HEK293T (cell line): ENCODE data around the gene TSPAN1.

Experiments used
- CTCF ChIA-PET: fragments of 350-600 bp; formaldehyde crosslinking; extraction: SDS; loops from one replicate; lab custom pipeline; 2021; ENCODE audit warnings: antibody characterized with exemption, inconsistent platforms; lab: Yijun Ruan, JAX
- POLR2A ChIA-PET: fragments of 350-600 bp; formaldehyde crosslinking; extraction: SDS; loops from one replicate; lab custom pipeline; 2020; ENCODE audit warnings: antibody characterized with exemption, inconsistent platforms; lab: Yijun Ruan, JAX
- DNase-seq: peaks from one replicate; pipeline ENCODE4 v3.0.0; 2012; ENCODE audit warnings: mixed read lengths; ENCODE audit errors: extremely low spot score
- ARNT ChIP-seq: fragments of 450-650 bp; IDR thresholded peaks from 2 replicates; pipeline ENCODE4 v1.6.1; 2017; ENCODE audit warnings: mild to moderate bottlenecking
- BHLHE40 ChIP-seq: fragments of 450-650 bp; IDR thresholded peaks from 2 replicates; pipeline ENCODE4 v1.6.1; 2016; ENCODE audit warnings: mild to moderate bottlenecking, moderate library complexity, borderline replicate concordance
- CTBP1 ChIP-seq: fragments of 450-650 bp; IDR thresholded peaks from 2 replicates; pipeline ENCODE4 v1.6.1; 2016; ENCODE audit warnings: borderline replicate concordance
- ELF4 ChIP-seq: fragments of 450-650 bp; IDR thresholded peaks from 2 replicates; pipeline ENCODE4 v1.6.1; 2017; ENCODE audit warnings: antibody characterized with exemption
- FOXA1 ChIP-seq: fragments of 450-650 bp; IDR thresholded peaks from 2 replicates; pipeline ENCODE4 v1.6.1; 2016; ENCODE audit warnings: mild to moderate bottlenecking
- FOXK2 ChIP-seq: fragments of 450-650 bp; IDR thresholded peaks from 2 replicates; pipeline ENCODE4 v1.6.1; 2016; ENCODE audit warnings: mild to moderate bottlenecking
- FOXM1 ChIP-seq: fragments of 450-650 bp; IDR thresholded peaks from 2 replicates; pipeline ENCODE4 v1.6.1; 2017; ENCODE audit warnings: mild to moderate bottlenecking, borderline replicate concordance
- HDGF ChIP-seq: fragments of 450-650 bp; IDR thresholded peaks from 2 replicates; pipeline ENCODE4 v1.6.1; 2017; ENCODE audit warnings: antibody characterized with exemption, borderline replicate concordance
- L3MBTL2 ChIP-seq: fragments of 450-650 bp; conservative IDR thresholded peaks from 2 replicates; pipeline ENCODE4 v1.6.1; 2016; ENCODE audit warnings: mild to moderate bottlenecking
- LEF1 ChIP-seq: fragments of 450-650 bp; IDR thresholded peaks from 2 replicates; pipeline ENCODE4 v1.6.1; 2017; ENCODE audit warnings: mild to moderate bottlenecking, borderline replicate concordance
- NFRKB ChIP-seq: fragments of 450-650 bp; IDR thresholded peaks from 2 replicates; pipeline ENCODE4 v1.6.1; 2016; ENCODE audit warnings: mild to moderate bottlenecking, moderate library complexity
- SP1 ChIP-seq: fragments of 450-650 bp; IDR thresholded peaks from 2 replicates; pipeline ENCODE4 v1.6.1; 2017
- SUZ12 ChIP-seq: fragments of 450-650 bp; IDR thresholded peaks from 2 replicates; pipeline ENCODE4 v1.6.1; 2016; ENCODE audit warnings: mild to moderate bottlenecking
- TARDBP ChIP-seq: fragments of 450-650 bp; IDR thresholded peaks from 2 replicates; pipeline ENCODE4 v1.6.1; 2016
- ZNF384 ChIP-seq: fragments of 450-650 bp; IDR thresholded peaks from 2 replicates; pipeline ENCODE4 v1.6.1; 2016
- TF ChIP-seq, protein P1 (sequence below): fragments of 450-650 bp; IDR thresholded peaks from 2 replicates; pipeline ENCODE4 v1.6.1; 2016

TSPAN1 gene

DNA sequence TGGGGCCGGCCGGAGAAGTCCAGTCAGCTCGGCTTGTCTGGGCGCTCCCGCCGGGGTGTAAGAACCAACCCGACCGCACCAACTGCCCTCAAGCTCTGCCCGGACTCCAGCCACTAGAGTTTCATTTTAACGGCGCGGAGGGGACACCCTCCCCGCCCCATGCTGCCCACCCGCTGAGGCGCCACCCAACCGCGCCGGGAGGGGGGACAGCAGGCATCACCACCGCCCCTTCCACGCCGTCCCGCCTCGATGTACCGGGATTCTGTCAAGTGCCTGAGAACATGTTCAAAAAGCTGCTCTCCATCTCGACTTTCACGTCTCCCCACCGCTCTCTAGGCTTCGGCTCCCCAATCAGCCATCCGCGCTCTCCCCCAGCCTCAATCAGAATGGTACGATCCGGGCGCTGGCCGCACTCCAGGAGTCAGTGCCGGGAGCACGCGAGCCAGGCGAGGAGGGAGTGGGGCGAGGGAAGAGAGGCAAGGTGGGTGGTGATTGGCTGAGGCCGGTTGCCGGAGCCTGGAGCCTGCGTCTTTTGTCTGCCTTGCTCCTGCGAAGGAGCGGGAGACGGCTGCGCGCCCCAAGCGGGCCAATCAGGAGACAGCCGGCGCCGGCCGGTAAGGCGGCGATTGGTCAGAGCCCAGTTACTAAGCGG is 42.2 kb upstream of the TSPAN1 start, which contains the start of gene PIK3R3:
Gene PIK3R3 (minus strand): TSS at position 101 of the 652 bp plus-strand sequence. CDS start 677 bp downstream, outside the sequence.
- POLR2A ChIA-PET, result interaction anchor here (0.5 to 1.8 kb wide), 27 partner anchors 9 to 383 kb away, joined by 3 to 20 read pairs (median 4); partner anchors contain the start of genes POMGNT1 and TSPAN1
- peak; percentile 95 for DNase-seq
- CTCF ChIA-PET, result interaction anchor here (0.6 to 0.7 kb wide), 2 partner anchors 91 to 434 kb away, joined by 3 to 4 read pairs; no protein-coding TSS in a partner anchor
- TF ChIP-seq CTBP1 (no peak; the same call in 1 of the 2 replicates), FOXK2 (no peak), FOXM1 (peak; percentile 84), ELF4 (peak; percentile 36), HDGF (no peak), TARDBP (peak; percentile 75; the same call in 1 of the 2 replicates), SUZ12 (no peak), BHLHE40 (peak; percentile 98), SP1 (no peak), FOXA1 (no peak), LEF1 (no peak), NFRKB (no peak), ARNT (peak; percentile 96), L3MBTL2 (peak; percentile 100), ZNF384 (0 out of 2 replicates have a peak, but pooled peaks have one; percentile 66)
- TF ChIP-seq, protein P1, sequence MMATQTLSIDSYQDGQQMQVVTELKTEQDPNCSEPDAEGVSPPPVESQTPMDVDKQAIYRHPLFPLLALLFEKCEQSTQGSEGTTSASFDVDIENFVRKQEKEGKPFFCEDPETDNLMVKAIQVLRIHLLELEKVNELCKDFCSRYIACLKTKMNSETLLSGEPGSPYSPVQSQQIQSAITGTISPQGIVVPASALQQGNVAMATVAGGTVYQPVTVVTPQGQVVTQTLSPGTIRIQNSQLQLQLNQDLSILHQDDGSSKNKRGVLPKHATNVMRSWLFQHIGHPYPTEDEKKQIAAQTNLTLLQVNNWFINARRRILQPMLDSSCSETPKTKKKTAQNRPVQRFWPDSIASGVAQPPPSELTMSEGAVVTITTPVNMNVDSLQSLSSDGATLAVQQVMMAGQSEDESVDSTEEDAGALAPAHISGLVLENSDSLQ, result peak; percentile 82

DNA sequence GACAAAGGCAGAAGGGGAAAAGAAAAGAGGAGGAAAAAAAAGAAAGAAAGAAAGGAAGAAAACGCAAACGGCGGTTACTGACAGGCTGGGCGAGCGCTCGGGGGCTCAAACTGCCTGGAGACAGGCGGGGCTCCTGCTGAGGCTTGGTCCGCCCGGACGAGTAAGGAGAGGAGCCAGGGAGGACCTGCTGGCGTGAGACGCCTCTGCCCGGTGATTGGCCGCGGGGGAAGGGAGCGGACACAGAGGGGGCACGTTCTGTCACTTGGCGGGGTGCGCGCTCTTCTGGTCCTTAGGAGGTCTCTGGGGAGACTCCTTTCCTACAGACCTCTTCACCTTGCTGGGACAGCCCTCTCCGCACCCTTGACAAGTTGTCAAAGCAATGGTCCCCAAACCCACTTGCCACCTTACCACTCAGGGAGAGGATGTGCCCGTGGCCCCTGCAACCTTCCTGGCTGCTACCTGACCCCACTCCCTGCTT is 41.7 kb upstream of the TSPAN1 start:
- CTCF ChIA-PET, result no interaction called here
- POLR2A ChIA-PET, result no interaction called here
- no peak for DNase-seq
- TF ChIP-seq LEF1, result no peak
- no peak for TF ChIP-seq CTBP1
- no peak for TF ChIP-seq TARDBP
- no peak for TF ChIP-seq NFRKB
- TF ChIP-seq SP1, result no peak
- TF ChIP-seq SUZ12, result no peak
- no peak; the same call in 1 of the 2 replicates for TF ChIP-seq ZNF384
- no peak for TF ChIP-seq BHLHE40
- no peak for TF ChIP-seq FOXA1
- no peak for TF ChIP-seq FOXM1
- TF ChIP-seq ARNT, result no peak
- TF ChIP-seq FOXK2, result no peak

DNA sequence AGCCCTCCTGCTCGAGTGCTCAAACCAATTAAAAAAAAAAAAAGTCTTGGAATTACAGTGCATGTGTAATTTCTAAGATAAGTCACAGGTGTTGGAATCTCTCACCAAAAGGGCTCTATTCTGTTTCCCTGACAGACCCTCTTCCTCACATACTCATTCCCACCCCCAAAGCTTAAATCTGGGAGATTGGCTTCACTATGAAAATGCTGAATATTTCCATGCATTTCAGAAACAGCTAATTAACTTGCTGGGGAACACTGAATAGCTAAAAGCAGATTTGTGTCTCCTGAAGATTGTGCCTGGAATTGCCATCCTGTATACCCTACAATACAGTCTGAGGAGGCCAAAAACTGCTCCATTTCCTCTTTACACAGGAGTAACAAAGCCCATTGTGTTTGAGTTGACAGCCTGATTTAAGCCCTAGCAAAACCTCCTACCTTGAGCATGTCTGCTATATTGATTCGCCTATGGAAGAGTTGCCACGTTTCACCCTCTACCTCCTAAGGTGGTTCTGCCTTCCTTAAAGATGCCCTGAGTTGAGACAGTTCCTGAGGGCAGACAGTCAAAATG is 41.0 kb upstream of the TSPAN1 start:
- CTCF ChIA-PET, result interaction anchor here (0.6 kb wide), 1 partner anchor 14 kb away, joined by 6 read pairs; no protein-coding TSS in a partner anchor
- no peak for DNase-seq
- no peak for TF ChIP-seq HDGF
- TF ChIP-seq FOXK2, result no peak
- TF ChIP-seq ARNT, result no peak
- no peak for TF ChIP-seq FOXA1
- POLR2A ChIA-PET, result interaction anchor here (1.0 to 1.6 kb wide), 4 partner anchors 21 to 113 kb away, joined by 3 to 4 read pairs (median 3); no protein-coding TSS in a partner anchor

DNA sequence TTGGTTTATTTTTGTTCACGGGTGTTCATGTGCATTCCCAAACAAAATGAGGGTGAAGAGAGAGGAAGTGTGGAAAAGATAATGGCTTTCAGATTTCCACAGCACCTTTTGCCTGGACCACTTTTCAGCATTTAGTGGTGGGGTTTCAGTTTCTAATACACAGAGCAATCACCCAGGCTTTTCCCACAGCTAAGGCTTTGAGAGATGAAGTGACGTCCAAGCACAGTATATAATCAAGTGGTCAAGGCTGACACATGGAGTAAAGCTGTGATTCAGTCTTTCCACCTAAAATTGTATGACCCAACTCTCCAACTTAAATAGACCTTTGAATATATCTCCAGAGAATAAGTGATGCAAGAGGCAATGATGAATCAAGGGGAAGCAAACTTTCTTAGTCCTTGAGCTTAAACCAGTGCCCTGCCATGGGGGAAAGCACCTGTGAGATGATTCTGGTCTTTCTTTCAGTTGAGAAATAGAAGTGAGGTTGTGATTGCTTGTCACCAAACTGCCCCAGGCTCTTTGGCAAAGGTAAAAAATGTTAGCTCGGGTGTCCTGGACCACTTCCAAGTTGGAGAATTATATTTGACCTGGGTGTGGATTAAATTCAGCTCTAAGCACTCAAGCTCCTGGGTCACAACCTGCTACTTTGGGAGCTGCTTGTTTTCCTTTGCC is 40.1 kb upstream of the TSPAN1 start:
- POLR2A ChIA-PET, result interaction anchor here (0.7 to 1.6 kb wide), 5 partner anchors 20 to 112 kb away, joined by 3 to 4 read pairs (median 3); no protein-coding TSS in a partner anchor
- DNase-seq, result no peak
- CTCF ChIA-PET, result interaction anchor here (0.6 to 1.2 kb wide), 3 partner anchors 15 to 47 kb away, joined by 3 to 6 read pairs (median 3); no protein-coding TSS in a partner anchor
- TF ChIP-seq NFRKB (no peak), TARDBP (no peak), CTBP1 (no peak), L3MBTL2 (no peak), SP1 (no peak), LEF1 (no peak), SUZ12 (no peak)

DNA sequence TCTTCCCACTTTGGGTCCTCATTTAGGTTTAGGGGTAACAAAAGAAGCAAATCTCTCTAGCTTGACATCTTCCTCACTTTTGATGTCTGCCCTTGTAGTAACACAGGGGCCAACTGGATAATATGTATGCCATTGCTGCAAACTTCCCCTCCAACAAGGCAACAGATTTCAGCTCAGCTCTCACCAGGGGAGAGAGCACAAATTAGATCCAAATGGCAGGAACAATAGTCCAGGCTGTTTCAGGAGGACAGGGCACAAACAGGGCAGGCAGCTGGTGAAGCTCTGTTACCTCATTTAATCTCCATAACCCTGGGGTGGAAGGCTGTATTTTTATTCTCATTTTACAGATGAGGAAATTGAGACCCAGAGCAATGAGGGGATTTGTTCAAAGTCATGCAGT is 38.2 kb upstream of the TSPAN1 start:
- ChIA-PET CTCF (no interaction called here), POLR2A (no interaction called here)
- TF ChIP-seq SP1 (no peak), NFRKB (no peak), SUZ12 (no peak), L3MBTL2 (no peak), ELF4 (no peak), CTBP1 (no peak), TARDBP (no peak), LEF1 (no peak), ARNT (no peak), ZNF384 (no peak)
- no peak for DNase-seq

DNA sequence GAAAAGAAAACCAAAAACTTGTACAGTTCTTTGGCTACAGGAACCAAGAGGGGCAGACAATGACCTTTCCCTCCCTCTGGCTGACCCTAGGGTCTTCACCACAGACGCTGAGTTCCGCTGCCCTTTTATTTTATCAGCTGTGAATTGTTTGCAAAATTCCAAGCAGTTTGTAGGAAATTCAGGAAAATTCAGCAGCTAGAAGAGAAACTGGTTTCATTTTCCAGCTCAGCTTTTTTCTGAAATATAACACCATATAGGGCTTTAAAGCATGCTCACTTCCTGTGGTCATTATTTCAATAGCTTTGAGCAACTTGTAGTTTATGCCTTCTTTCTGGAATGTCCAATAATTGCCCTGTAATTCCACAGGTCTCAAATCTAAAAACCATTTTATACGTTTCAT is 37.0 kb upstream of the TSPAN1 start:
- ChIA-PET POLR2A (interaction anchor here (0.7 to 1.1 kb wide), 2 partner anchors 14 to 20 kb away, joined by 3 read pairs; no protein-coding TSS in a partner anchor), CTCF (no interaction called here)
- DNase-seq, result no peak
- TF ChIP-seq ARNT, result no peak
- no peak for TF ChIP-seq SUZ12
- TF ChIP-seq CTBP1, result no peak
- no peak for TF ChIP-seq HDGF
- no peak for TF ChIP-seq SP1
- TF ChIP-seq ELF4, result no peak
- TF ChIP-seq TARDBP, result no peak
- no peak for TF ChIP-seq LEF1
- TF ChIP-seq FOXK2, result no peak
- TF ChIP-seq FOXM1, result no peak
